HT-29 (cell line): ENCODE data around the gene PCDHGB7. TPM values are rescaled to one million over a fixed set of nuclear protein-coding genes. Genes with fewer than 3 reads are reported as not detected.
A peak's percentile ranks its signal among the peaks of the same experiment; 100 is the strongest.
"Not testable (repeated sequence)": the region's sequence is repeated elsewhere in the genome, so short reads cannot be mapped to it uniquely, and the experiment has no call there.

Source experiments
- DNase-seq: peaks from one replicate; pipeline ENCODE4 v3.0.0-alpha.2; 2015; ENCODE audit warnings: low spot score
- total RNA-seq: library from RNA; depleted of rRNA; stranded (reverse); fragments of >200 nt; shearing (Covaris generic); gene quantifications from 2 replicates; pipeline ENCODE4 v1.2.3, GENCODE V29; 2014; rRNA removed

Gene PCDHGB7
- 0.66 and 2.1 TPM in 2 replicates for total RNA-seq

DNA sequence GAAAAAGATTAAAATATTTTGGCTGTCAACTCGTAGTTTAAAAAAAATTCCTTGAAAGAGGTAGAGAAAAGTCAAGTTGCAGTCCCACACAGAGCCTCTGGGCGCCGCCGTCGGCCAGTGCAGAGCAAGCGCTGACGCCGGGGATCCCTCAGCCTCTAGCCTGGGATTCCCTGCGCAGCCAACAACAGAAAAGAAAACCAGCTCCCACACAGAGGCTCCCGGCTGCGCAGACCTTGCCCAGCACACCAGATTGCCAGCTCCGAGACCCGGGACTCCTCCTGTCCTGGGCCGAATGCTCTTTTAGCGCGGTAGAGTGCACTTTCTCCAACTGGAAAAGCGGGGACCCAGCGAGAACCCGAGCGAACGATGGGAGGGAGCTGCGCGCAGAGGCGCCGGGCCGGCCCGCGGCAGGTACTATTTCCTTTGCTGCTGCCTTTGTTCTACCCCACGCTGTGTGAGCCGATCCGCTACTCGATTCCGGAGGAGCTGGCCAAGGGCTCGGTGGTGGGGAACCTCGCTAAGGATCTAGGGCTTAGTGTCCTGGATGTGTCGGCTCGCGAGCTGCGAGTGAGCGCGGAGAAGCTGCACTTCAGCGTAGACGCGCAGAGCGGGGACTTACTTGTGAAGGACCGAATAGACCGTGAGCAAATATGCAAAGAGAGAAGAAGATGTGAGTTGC is at the start of gene PCDHGB7:
Gene PCDHGB7, plus strand, starts transcription at position 184 of the 679 bp plus-strand sequence. Its CDS starts 183 bp downstream, at position 367.
- peak; percentile 64 for DNase-seq

DNA sequence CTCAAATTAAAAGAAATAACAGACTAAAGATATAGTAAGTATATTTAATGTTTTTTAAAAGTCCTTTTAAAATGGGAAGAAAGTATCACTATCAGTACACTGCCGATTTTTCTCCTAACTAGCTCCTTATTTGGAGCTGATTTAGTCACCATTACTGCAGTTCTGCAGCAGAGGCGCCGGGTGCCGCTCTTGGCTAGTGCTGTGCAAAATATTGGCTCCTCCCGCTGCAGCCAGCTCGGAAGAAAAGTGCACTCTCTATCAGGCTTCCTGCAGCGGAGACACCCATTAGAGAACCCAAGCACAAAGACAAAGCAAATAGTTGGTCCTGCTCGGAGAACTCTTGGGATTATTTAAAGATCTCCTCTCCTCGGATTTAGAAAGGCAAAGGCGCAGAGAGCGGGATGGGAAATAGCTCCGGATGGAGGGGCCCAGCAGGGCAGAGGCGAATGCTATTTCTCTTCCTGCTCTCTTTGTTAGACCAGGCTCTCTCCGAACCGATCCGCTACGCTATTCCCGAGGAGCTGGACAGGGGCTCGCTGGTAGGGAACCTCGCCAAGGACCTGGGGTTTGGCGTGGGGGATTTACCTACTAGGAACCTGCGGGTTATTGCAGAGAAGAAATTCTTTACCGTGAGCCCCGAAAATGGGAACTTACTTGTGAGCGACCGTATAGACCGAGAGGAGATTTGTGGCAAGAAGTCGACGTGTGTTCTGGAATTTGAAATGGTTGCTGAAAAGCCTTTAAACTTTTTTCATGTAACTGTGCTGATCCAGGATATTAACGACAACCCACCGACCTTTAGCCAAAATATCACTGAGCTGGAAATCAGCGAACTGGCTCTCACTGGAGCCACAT is 47.3 kb upstream of the PCDHGB7 start, which contains the start of gene PCDHGB3:
Gene PCDHGB3, plus strand, starts transcription at position 249 of the 855 bp plus-strand sequence. Its CDS starts 153 bp downstream, at position 402.
- peak; percentile 43 for DNase-seq

DNA sequence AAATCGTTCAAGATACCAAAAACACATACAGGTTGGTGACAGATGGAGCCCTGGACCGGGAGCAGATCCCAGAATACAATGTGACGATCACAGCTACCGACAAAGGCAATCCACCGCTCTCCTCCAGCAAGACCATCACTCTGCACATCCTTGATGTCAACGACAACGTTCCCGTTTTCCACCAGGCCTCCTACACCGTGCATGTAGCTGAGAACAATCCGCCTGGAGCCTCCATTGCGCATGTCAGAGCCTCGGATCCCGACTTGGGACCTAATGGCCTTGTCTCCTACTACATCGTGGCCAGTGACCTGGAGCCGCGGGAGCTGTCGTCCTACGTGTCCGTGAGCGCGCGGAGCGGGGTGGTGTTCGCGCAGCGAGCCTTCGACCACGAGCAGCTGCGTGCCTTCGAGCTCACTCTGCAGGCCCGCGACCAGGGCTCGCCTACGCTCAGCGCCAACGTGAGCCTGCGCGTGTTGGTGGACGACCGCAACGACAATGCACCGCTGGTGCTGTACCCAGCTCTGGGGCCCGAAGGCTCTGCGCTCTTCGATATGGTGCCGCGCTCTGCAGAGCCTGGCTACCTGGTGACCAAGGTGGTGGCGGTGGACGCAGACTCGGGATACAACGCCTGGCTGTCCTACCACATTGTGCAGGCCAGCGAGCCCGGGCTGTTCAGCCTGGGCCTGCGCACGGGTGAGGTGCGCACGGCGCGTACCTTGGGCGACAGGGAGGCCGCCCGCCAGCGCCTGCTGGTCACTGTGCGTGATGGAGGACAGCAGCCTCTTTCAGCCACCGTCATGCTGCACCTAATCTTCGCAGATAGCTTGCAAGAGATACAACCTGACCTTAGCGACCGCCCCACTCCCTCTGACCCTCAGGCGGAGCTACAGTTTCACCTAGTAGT is 45.7 kb upstream of the PCDHGB7 start:
- no peak for DNase-seq

DNA sequence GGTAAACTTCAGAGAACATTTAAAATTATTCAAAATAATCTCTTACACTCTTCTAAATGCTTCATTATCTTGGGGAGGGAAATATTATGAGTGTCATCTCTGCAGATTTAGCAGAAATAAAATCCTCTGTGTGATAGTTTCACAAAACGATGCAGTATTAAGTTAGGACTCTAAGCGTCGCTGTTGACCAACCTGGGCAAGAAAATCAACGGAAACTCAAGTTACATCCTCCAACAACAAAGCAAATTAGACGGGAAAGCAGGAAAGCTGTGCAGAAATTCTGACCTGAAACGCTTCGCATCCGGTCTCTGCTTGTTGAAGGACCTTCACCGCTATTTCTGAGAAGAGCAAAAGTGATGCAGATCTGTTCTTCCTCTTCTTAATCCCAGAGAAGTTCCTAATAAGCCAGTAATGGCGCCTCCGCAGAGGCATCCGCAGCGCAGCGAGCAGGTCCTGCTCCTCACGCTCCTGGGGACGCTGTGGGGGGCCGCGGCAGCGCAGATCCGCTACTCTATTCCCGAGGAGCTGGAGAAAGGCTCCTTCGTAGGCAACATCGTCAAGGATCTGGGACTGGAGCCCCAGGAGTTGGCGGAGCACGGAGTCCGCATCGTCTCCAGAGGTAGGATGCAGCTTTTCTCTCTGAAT is 43.7 kb upstream of the PCDHGB7 start, which contains the start of gene PCDHGA6:
Gene PCDHGA6, plus strand, starts transcription at position 219 of the 645 bp plus-strand sequence. Its CDS starts 193 bp downstream, at position 412.
- DNase-seq = peak; percentile 22

DNA sequence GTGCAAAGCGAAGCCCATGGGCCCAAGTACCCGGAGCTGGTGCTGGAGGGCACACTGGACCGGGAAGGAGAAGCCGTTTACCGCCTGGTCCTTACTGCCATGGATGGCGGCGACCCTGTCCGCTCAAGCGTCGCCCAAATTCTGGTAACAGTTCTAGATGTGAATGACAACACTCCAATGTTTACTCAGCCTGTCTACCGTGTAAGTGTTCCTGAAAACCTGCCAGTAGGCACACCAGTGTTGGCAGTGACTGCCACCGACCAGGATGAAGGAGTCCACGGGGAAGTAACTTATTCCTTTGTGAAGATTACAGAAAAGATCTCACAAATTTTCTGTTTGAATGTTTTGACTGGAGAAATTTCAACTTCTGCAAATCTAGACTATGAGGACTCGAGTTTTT is 42.9 kb upstream of the PCDHGB7 start:
- DNase-seq = no peak

DNA sequence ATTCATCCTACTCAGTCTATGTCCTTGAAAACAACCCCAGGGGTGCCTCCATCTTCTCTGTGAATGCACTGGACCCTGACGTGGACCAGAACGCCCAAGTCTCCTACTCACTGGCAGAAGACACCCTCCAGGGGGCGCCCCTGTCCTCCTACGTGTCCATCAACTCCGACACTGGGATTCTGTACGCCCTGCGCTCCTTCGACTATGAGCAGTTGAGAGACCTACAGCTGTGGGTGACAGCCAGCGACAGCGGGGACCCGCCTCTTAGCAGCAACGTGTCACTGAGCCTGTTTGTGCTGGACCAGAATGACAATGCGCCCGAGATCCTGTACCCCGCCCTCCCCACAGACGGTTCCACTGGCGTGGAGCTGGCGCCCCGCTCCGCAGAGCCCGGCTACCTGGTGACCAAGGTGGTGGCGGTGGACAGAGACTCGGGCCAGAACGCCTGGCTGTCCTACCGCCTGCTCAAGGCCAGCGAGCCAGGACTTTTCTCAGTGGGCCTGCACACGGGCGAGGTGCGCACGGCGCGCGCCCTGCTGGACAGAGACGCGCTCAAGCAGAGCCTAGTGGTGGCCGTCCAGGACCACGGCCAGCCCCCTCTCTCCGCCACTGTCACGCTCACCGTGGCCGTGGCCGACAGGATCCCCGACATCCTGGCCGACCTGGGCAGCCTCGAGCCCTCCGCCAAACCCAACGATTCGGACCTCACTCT is 41.9 kb upstream of the PCDHGB7 start:
- DNase-seq = not testable (repeated sequence)

DNA sequence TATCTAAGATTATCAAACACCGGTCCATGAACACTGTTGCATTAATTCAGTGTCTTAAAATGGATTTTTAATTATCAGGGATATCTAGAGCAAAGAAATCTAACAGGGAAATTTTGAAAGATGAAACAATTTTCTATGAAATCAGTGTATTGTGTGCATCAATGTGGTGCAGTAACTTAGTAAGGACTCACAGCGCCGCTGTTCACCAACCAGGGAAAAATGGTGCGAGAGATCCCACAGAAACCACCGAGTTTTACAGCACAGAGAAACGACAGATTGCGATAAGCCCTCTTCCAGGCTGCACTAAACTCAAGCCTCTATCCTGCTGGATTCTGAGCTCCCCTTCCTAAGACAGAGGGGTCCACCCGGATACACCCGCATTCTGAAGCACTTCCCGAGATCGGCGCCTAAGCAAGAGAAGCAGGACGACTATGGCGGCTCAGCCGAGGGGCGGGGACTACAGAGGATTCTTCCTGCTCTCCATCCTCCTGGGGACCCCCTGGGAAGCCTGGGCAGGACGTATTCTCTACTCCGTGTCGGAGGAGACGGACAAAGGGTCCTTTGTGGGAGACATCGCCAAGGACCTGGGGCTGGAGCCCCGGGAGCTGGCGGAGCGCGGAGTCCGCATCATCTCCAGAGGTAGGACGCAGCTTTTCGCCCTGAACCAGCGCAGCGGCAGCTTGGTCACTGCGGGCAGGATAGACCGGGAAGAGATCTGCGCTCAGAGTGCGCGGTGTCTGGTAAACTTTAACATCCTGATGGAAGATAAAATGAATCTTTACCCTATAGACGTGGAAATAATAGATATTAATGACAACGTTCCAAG is 34.8 kb upstream of the PCDHGB7 start, which contains the start of gene PCDHGA7:
Gene PCDHGA7, plus strand, starts transcription at position 274 of the 826 bp plus-strand sequence. Its CDS starts 158 bp downstream, at position 432.
- DNase-seq = no peak

DNA sequence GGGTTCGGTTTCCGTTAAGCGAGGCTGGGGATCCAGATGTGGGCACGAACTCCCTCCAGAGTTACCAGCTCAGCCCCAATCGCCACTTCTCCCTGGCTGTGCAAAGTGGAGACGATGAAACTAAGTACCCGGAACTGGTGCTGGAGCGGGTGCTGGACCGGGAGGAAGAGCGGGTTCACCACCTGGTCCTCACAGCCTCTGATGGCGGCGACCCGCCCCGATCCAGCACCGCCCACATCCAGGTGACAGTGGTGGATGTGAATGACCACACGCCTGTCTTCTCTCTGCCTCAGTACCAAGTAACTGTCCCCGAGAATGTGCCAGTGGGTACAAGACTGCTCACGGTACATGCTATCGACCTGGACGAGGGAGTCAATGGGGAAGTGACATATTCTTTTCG is 34.1 kb upstream of the PCDHGB7 start:
- no peak for DNase-seq

DNA sequence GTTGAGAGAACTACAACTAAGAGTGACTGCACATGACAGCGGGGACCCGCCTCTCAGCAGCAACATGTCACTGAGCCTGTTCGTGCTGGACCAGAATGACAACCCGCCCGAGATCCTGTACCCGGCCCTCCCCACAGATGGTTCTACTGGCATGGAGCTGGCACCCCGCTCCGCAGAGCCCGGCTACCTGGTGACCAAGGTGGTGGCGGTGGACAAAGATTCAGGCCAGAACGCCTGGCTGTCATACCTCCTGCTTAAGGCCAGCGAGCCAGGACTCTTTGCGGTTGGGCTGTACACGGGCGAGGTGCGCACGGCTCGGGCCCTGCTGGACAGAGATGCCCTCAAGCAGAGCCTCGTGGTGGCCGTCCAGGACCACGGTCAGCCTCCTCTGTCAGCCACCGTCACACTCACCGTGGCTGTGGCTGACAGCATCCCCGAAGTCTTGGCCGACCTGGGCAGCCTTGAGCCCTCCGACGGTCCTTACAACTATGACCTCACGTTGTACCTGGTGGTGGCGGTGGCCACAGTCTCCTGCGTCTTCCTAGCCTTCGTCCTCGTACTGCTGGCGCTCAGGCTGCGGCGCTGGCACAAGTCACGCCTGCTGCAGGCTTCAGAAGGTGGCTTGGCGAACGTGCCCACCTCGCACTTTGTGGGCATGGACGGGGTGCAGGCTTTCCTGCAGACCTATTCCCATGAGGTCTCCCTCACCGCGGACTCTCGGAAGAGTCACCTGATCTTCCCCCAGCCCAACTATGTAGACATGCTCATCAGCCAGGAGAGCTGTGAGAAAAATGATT is 32.8 kb upstream of the PCDHGB7 start:
- DNase-seq = no peak

DNA sequence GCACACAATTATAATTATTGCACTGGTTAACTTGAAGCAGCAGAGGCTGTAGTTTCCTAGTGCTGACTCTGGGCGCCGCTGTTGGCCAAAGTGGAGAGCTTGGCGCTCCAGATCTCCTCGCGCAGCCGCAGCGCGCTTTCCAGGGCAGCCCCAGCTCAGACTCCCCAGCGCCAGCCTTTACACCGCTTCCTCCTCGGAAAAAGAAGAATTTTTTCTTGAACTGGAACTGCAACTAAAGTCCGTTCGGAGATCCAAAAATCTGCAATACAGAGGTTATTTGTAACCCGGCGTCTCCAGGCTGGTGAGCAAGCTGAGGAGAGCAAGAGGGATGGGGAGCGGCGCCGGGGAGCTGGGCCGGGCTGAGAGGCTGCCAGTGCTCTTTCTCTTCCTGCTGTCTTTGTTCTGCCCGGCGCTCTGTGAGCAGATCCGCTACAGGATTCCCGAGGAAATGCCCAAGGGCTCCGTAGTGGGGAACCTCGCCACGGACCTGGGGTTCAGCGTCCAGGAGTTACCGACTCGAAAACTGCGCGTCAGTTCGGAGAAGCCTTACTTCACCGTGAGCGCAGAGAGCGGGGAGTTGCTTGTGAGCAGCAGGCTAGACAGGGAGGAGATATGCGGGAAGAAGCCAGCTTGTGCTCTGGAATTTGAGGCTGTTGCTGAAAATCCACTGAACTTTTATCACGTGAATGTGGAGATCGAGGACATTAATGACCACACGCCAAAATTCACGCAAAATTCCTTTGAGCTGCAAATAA is 29.7 kb upstream of the PCDHGB7 start, which contains the start of gene PCDHGB4:
Gene PCDHGB4, plus strand, starts transcription at position 142 of the 755 bp plus-strand sequence. Its CDS starts 187 bp downstream, at position 329.
- DNase-seq = not testable (repeated sequence)

DNA sequence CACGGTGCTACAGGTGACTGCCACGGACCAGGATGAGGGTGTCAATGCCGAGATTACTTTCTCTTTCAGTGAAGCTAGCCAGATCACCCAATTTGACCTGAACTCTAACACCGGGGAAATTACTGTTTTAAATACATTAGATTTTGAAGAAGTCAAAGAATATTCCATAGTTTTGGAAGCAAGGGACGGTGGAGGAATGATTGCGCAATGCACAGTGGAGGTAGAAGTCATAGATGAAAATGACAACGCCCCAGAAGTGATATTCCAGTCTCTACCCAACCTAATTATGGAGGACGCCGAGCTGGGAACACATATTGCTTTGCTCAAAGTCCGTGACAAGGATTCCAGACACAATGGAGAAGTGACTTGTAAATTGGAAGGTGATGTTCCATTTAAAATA is 28.8 kb upstream of the PCDHGB7 start:
- no peak for DNase-seq

DNA sequence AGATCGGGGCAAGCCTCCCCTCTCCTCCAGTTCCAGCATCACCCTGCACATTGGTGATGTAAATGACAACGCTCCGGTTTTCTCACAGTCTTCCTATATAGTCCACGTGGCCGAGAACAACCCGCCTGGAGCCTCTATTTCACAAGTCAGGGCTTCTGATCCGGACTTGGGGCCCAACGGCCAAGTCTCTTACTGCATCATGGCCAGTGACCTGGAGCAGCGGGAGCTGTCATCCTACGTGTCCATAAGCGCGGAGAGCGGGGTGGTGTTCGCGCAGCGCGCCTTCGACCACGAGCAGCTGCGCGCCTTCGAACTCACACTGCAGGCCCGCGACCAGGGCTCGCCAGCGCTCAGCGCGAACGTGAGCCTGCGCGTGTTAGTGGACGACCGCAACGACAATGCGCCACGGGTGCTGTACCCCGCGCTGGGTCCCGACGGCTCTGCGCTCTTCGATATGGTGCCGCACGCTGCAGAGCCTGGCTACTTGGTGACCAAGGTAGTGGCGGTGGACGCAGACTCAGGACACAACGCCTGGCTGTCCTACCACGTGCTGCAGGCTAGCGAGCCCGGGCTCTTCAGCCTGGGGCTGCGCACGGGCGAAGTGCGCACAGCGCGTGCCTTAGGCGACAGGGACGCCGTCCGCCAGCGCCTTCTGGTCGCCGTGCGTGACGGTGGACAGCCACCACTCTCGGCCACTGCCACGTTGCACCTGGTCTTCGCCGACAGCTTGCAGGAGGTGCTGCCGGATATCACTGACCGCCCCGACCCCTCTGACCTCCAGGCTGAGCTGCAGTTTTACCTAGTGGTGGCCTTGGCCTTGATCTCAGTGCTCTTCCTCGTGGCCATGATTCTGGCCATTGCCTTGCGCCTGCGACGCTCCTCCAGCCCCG is 28.1 kb upstream of the PCDHGB7 start:
- no peak for DNase-seq

DNA sequence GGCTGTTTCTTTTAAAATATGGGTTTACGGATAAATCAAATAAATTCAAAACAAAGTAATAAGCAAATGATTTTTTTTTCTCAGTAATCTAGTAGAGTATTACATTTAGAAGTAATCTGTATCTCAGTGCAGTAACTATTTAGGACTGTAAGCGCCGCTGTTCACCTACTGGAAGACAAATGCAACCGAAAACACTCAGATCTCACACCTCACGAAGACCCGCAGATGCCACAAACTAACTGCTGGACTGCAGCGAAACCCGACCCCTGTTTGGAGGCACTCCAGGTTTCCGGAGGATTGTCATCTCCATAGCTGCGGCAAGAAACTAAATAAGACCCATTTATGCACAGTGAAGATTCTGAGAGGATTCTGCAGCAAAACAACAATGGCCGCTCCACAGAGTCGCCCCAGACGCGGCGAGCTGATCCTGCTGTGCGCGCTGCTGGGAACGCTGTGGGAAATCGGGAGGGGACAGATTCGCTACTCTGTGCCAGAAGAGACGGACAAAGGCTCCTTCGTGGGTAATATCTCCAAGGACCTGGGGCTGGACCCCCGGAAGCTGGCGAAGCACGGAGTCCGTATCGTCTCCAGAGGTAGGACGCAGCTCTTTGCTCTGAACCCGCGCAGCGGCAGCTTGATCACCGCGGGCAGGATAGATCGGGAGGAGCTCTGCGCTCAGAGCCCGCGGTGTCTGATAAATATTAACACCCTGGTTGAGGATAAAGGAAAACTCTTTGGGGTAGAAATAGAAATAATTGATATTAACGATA is 24.9 kb upstream of the PCDHGB7 start, which contains the start of gene PCDHGA8:
Gene PCDHGA8, plus strand, starts transcription at position 205 of the 770 bp plus-strand sequence. Its CDS starts 181 bp downstream, at position 386.
- DNase-seq = no peak

DNA sequence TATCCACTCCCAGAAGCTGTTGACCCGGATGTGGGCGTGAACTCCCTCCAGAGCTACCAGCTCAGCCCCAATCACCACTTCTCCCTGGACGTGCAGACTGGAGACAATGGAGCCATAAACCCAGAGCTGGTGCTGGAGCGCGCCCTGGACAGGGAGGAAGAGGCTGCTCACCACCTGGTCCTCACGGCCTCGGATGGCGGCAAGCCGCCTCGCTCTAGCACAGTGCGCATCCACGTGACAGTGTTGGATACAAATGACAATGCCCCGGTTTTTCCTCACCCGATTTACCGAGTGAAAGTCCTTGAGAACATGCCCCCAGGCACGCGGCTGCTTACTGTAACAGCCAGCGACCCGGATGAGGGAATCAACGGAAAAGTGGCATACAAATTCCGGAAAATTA is 24.2 kb upstream of the PCDHGB7 start:
- DNase-seq = no peak

DNA sequence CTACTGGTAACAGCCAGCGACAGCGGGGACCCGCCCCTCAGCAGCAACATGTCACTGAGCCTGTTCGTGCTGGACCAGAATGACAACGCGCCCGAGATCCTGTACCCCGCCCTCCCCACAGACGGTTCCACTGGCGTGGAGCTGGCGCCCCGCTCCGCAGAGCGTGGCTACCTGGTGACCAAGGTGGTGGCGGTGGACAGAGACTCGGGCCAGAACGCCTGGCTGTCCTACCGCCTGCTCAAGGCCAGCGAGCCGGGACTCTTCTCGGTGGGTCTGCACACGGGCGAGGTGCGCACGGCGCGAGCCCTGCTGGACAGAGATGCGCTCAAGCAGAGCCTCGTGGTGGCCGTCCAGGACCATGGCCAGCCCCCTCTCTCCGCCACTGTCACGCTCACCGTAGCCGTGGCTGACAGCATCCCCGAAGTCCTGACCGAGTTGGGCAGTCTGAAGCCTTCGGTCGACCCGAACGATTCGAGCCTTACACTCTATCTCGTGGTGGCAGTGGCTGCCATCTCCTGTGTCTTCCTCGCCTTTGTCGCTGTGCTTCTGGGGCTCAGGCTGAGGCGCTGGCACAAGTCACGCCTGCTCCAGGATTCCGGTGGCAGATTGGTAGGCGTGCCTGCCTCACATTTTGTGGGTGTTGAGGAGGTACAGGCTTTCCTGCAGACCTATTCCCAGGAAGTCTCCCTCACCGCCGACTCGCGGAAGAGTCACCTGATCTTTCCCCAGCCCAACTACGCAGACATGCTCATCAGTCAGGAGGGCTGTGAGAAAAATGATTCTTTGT is 22.9 kb upstream of the PCDHGB7 start:
- DNase-seq = not testable (repeated sequence)
